Measurements from ENCODE around the gene MEGF9.
A peak's percentile ranks its signal among the peaks of the same experiment; 100 is the strongest.

The MEGF9 gene

DNA sequence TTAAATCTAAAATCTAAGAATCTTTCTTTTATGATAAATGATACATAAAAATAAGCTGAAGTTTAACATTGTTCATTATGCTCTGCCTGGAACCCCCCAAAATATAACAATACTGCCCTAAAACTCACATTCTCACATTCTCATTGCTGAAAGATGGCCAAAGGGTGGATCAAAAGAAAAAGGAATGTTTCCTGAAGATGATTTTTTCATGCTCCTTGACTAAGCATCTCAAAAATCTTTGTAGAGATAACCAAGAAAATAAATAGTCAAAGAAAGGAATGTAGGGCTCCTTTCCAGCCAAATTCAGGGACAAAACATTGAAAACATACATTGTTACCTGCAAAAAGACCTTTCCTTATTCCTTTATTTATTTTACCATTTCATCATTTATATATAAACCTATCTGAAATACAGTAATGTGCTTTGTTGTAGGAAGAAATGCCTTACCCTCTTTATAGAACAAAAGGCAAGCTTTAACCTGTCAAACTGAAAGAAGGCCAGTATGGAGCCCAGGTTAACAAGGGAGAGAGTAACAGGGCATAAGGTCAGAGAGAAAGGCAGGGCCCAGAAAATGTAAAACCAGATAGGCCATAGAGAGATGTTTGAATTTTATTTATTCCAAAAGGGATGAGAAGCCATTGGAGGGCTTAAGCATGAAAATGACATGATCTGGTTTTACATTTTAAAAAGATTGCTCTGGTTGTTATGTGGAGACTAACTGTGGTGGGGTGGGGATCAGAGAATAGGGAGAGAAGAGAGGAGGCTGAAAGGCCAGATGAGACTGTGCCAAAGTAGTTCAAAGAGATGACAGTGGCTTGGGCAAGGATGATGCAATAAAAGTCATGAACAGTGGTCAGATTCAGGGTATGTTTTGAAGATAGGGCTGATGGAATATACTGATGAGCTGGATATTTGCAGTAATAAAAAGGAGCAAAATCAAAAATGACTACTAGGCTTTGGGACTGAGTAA is 97.0 kb downstream of the MEGF9 start:
- no peak for DNase-seq

DNA sequence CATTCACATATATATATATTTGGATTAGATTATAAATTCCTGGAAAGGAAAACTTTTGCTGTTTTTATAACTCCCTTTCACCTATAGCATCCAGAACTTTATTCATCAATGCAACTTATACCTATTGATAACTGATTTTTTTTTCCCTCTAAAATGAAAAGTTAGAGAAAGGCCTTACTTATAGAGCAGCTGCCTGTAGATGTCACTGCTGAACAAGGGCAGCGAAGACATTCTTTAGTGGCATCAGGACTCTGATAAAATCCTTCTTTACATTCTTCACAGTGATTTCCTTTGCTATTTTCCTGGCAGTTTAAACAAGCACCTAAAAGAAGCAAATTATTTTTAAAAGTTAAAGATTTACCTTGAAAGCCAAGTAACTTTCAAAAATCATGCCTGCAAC is 102.1 kb downstream of the MEGF9 start:
- DNase-seq = no peak

DNA sequence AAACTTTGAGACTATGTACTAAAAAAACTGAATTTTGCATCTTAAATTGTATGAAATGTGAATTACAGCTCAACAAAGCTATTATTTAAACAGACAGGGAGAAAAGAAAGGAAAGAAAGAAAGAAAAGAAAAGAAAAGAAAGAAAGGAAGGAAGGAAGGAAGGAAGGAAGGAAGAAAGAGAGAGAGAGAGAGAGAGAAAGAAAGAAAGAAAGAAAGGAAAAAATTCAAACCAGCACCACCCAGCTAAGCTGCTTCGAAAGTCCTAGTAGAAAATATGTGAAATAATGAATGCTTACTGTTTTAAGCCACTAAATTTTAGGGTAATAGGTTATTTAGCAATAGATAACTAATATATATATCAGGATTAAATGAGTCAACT is 102.6 kb downstream of the MEGF9 start:
- no peak for DNase-seq

DNA sequence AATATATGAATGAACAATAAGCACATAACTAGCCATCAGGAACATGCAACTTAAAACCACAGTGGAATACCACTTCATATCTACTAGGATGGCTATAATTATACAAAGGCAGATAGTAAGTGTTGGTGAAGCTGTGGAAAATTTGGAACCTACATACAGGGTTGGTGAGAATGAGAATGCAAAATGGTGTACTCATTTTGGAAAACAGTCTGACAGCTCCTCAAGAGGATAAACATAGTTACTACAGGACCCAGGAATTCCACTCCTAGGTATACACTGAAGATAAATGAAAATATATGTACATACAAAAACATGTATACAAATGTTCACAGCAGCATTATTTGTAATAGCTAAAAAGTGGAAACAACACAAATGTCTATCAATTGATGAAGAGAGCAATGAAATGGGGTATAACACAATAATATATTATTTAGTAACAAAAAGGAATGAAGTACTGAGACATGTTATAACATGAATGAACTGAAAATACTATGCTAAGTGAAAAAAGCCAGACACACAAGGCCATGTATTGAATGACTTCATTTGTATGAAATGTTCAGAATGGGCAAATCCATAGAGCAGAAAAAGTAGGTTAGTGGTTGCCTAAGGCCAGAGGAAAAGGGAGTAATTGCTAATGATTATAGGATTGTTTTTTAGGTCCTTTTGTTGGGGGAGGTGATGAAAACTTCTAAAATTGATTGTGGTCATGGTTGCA is 103.1 kb downstream of the MEGF9 start:
- DNase-seq = no peak

DNA sequence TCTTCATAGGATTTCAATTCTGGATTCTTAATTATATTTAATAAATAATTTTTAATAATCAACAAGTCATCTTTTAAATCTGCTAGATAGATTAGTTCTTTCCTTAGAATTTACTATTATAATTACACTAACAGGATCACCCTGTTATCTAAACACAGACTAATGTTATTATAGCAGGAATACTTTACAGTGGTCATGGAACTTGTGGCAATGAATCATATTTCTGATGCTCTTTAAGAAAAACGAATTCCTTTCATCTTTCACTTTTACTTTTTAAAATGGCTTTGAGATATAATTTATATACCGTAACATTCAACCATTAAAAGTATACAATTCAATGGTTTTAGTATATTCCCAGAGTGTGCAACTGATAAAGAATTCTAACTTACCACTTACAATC is 104.6 kb downstream of the MEGF9 start:
- no peak for DNase-seq

DNA sequence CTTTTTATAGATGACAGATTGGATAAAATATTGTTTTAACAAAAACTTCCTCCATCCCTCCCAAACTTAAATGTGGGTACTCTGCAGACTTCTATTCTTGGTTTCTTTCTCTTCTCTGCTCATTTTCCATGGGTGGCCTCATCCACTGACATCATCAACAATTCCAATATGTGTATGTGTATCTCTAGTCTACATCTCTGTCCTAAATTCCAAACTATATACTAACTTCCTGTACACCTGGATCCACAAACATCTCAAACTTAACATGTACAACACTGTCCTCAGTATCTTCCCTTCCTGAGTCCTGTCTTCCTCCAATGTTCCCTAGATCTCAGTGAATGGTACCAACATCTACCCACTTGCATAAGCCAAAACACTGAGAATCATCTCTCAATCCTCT is 105.8 kb downstream of the MEGF9 start:
- DNase-seq = no peak

DNA sequence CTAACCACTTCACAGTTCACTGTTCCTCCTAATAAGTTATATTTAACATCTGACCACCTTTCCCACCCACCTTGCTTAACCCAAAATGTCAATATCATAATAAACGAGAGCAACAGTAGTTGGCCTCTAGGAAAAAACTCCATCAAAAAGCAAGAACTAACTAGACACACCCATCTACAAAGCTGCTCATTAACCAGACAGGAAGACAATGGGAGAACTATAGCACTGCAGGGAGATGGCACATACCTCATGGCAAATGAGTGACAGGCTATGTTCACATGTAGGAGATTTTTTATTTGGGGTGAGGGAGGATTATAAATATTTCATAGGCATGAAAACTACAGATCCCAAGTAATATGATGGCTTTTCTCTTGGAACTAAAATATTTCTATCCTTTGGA is 110.7 kb downstream of the MEGF9 start:
- DNase-seq = no peak

DNA sequence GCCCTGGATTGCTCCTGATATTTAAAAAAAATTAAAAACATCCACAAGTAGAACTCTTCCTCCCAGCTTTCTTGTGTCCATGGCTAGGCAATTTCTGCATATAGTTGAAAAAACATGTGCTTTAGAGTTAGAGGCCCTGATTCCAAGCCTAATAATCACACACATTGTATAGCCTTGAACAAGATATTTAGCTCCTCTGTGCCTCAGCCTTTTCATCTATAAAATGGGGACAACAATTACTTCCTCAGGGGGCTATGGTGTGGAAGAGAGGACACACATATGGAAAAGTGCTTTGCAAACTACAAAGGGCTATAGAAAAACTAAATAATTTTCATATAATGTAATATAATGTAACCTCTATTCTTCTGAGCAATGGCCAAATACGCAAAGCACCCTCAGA is 111.3 kb downstream of the MEGF9 start:
- DNase-seq = no peak

DNA sequence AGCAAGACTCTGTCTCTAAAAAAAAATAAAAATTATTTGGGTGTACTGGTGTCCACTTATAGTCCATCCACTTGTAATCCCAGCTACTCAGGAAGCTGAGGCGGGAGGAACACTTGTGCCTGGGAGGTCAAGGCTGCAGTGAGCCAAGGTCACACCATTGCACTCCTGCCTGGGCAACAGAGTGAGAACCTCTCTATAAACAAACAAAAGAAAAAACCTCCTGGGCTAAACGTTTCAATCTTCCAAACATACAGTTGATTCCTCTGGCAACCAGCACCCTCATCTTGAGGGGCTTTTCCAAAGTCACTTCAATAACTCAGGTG is 120.4 kb downstream of the MEGF9 start:
- no peak for DNase-seq

DNA sequence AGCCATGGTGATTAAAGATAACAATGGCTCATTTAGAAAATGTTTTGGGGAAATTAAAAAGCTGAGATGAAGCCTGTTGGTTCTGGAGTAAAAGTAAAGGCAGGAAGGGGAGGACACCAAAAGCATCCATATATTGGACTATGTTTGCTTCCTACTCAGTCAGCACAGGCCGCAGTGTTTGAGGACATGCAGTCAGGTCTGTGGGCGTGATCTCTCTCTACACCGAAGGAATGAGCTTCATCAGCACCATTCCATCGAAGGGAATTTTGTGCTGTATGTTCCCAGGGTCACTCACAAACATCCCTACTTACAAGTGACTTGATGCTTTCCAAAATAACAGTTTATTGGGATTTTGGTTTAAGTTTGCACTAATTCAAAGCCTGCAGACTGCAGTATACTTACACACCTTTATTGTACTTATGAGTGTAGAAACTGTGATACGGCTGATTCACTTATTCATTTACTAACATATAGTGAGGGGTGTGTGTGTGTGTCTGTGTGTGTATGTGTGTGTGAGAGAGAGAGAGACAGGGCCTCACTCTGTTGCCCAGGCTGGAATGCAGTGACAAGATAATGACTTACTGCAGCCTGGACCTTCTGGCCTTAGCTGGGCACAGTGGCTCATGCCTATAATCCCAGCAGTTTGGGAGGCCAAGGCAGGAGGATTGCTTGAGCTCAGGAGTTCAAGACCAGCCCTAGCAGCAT is 120.9 kb downstream of the MEGF9 start:
- no peak for DNase-seq

DNA sequence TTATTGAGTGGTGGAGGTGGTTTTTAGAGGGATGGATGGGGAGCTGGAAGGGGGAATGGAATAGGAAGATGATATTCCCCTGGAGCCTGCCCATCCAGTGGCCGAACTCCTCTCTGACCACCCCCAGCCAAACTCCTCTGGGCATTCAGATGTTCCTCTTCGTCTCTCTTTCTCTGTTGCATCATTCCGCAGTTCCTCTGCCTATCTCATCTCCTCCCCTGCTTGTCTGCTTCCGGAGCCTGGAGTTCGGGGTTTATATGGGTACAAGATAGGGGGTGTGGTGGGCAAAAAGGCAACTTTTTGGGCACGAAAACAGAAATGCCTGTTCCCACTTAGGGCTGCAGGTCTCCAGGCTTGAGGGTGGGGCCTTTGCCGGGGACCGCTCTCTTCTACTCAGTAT is 122.1 kb downstream of the MEGF9 start:
- no peak for DNase-seq

DNA sequence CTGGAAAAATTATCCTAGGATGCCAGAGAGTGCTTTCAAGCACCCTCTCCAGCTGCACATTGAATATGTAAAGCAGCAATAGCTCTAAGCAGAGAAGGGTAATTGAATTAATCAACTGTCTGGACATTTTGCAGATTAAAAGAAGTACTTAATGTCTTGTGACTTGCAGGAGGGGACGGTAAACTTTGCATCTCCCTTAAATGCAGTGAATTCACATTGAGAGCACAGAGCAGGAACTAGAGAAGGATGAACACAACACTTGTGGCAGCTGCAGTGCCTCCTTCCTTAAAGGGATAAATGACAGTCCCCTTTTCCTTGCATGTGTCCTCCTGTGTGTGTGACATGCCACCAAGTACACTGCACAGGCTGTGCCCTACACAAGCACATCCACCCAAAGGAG is 126.9 kb downstream of the MEGF9 start:
- DNase-seq = no peak

DNA sequence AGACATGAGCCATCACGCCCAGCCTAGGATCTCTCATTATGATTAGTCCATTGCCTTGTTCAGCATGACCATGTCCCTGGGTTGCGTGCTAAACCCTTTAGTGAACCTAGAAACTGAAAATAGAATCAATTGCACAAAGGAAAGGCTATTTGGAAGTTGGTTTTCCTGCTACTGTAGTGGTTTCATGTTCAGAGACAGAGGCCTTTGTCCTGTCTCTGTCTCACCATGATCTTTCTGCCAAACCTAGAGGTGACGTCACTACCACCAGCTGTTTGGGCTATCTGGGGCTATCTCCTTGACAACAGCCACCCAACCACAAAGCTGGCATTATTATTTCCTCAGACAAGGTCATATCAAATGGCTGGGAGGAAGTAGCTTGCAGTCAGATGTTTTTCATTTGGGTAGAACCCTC is 130.3 kb downstream of the MEGF9 start:
- no peak for DNase-seq

DNA sequence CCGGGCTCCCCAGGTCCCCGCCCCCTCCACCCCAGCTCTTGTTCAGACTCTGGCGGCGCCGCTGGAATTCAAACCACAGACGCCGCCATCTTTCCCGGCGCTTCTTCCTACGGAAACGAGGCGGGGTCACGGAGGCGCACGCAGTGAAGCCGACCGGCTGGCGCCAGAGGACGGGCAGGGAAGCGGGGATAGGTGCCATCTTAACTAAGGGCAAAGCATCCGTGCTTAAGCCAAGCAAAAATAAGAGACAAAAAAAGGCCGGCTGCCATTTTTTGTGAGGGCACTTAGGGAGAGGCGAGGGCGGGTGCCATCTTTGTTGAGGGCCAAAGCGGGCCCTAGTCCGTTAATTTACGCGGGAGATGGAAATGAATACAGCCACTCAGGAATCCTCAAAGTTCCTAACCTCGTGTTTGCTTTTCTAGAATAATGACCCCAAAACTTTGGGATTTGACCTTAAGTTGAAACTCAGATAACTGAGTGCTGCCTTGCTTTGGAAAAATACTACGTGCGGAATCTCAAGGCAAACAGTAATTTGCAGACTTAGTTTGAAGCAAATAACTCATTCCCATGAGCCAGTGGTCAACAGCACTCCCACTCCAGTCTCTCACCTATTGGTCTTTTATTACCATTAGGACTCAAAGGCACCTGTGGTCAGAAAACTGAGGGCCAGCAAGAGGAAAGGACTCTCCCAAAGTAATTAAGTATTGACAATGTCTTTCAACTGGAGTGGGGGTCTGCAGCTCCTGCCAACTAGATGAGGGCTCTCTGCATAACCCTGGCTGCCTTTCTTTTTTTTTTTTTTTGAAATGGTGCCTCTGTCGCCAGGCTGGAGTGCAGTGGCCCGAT is 134.0 kb downstream of the MEGF9 start, which contains the start of gene CDK5RAP2:
Gene CDK5RAP2 (minus strand): TSS at position 117 of the 846 bp plus-strand sequence. CDS start 189 bp downstream, outside the sequence.
- DNase-seq = peak; percentile 98

DNA sequence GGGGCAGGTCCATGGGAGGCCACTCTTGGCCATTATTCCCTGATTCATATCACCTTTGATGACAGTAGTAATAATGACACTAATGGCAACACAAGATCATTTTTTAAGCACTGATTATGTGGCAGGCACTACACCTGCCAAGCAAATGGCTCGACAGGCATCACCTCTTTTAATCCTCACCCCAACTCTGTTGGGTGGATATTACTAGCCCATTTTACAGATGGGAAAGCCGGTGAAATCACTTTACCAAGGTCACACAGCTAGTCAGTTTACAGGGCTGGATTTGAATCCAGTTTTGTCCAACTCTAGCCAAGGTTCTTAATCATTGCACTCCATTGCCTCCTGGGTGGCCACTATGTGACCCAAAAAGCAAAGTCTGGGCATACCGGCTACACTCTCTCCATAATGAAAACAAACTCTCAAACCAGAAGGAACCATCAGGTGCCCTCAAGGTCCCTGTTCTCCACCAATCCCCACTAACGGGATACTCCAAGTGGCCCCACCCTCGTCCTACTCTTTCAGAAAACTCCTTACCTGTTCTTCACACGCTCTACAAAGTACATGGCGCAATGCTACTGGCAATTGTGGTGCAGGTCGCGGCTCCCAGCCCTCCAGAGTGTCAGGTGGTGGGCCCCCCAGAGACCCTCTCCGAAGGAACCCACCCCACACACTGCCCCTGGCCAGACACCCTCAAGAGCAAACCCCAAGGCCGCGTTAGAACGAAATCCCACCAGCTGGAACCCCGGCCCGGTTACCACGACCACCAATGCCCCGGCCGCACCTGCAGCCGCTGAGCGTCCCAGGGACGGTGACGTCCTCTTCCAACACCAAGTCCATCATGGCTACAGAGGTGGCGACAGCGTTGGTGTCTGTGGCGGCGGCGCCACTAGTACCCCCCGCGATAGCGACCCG is 134.9 kb downstream of the MEGF9 start:
- no peak for DNase-seq

DNA sequence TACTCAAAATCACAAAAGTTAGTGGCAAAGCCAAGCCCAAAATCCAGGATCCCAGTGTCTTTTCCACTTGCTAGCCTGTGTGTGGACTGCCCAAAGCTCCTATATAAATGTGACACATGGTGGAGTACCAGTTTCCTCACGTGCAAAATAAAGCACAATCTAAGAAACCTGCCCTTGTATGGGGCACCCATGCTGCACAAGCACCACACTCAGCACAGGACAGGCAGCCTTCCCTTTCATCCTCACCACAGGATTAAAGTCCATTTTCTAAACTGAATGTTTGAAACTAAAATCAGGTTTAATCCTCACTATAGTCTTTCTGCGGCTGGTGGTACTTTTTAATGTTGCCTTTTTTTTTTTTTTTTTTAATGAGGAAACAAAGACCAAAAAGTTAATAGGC is 139.8 kb downstream of the MEGF9 start:
- DNase-seq = no peak

DNA sequence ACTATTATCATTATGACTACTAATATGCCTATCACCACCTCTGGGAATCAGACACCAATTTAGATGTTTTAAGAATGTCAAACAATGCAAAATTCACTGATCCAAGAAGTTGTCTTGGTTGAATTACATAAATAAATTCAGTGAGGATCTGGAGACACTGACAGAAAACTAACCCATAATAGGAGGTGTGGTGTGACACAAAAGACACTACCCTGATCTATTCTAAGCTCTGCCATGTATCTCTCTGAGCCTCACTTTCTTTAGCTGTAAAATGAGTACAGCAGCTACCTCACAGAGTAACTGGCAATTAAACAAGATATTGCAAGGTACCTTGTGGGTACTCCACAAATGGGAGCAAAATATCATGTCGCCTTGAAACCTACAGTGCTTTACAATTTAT is 141.8 kb downstream of the MEGF9 start:
- no peak for DNase-seq

DNA sequence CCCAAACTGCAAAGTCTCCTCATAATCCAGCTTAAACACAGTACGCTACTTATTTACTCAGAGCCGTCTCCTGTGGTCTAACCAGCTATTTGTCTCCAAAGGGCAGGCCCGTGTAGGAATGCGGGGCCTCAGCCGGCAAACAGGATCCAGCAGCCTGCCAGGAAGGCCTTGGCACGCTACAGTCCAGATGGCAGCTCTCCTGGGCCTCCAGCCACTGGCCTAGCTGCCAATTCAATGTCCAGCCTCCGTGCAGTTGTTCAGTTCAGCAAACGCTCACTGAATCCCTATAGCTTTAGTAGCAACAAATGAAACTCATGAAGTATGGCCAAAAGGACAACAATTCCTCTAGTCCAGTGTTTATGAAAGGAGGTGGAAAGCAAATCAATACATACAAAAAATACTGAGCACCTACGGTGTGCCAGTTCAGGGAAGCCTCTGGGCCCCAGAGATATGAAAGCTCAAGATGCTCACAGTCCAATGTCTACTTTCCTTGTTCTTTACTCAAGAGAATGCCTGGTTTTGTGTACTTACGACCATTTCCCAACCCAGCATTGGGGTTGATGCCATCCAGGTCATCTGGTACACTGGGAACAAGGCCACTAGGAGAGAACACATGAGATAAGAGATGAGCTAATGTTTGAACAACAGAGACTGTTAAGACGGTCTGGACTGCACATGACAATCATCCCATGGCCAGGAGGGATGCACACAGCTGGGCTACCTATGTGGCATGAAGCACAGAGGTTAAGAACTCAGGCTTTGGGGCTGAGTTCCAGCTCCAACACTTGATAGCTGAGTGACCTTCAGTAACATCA is 142.6 kb downstream of the MEGF9 start:
- DNase-seq = no peak

DNA sequence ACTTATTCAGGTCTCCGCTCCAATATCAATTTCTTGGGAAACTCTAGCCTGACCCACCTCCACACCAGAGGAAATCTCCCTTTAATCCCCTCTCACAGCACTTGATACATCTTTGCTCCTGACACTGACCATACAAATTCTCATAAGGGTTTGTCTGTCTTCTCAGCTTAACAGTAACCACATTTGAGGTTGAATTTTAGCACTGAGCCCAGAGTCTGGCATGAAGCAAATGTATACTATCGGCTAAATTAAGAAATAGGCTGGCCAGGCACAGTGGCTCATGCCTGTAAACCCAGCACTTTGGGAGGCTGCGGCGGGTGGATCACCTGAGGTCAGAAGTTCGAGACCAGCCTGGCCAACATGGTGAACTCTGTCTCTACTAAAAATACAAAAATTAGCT is 144.0 kb downstream of the MEGF9 start:
- no peak for DNase-seq

DNA sequence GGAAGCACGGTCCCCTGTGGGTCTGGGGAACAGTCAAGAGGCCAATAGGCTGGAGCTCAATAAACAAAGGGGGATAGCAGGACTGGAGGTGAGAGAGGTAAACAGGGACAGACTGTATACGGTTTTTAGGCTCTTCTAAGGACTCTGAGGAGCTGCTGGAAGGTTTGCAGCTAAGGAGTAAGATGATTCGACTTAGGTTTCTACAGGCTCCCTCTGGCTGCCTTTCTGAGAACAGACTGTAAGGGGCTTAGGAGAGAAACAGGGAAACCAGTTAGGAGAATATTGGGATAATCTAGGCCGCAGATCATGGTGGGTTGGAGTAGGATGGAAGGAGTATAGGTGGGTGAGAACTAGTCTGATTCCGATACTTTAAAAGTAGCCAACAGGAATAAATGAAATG is 144.7 kb downstream of the MEGF9 start:
- no peak for DNase-seq

DNA sequence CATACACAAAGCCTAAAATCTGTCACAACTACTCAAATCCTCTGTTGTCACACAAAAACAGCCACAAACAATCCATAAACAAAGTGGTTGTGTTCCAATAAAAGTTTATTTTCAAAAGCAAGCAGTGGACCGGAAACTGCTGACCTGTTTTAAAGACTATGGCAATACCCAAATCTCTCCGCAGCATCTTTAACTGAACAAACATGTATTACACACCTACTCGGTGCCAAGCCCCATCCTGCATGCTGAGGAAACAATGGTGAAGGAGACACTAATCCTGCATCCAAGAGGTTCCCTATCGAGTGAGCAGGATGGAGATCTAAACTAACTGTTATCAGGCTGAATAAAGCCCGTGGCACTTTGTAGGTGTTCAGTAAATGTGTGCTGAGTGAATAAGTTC is 145.5 kb downstream of the MEGF9 start:
- DNase-seq = no peak
